IMR-90 (cell line): ENCODE results near the gene U2SURP.

Source experiments
- POLR2A ChIP-seq: IDR thresholded peaks from 2 replicates; pipeline ENCODE4 v1.6.1; 2012; ENCODE audit warnings: mild to moderate bottlenecking, low read depth, low read length
- TF ChIP-seq, protein P1 (sequence below): conservative IDR thresholded peaks from 2 replicates; pipeline ENCODE4 v1.5.1; 2012; ENCODE audit warnings: mild to moderate bottlenecking, low read depth, low read length, improper control_type of control experiment

DNA sequence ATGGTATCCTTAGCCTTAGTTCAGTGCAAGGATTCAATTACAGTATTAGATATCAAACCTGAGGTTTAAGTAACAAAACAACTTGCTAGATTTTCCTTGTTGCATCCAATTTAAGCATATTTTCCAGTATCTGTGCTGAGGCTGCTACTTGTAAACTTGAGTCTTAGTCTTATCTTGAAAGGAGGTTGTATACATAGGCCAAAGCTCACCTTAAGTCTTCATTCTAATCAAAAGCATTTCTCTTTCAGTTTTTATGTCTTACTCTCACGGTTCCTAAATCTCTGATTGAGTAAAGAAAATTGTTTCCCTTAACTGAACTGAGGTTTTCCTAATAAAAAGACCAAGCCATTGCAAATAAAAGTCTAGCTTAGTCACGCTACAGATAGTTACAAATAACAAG, 52.6 kb downstream of the U2SURP start:
- TF ChIP-seq POLR2A = no peak
- TF ChIP-seq, protein P1, sequence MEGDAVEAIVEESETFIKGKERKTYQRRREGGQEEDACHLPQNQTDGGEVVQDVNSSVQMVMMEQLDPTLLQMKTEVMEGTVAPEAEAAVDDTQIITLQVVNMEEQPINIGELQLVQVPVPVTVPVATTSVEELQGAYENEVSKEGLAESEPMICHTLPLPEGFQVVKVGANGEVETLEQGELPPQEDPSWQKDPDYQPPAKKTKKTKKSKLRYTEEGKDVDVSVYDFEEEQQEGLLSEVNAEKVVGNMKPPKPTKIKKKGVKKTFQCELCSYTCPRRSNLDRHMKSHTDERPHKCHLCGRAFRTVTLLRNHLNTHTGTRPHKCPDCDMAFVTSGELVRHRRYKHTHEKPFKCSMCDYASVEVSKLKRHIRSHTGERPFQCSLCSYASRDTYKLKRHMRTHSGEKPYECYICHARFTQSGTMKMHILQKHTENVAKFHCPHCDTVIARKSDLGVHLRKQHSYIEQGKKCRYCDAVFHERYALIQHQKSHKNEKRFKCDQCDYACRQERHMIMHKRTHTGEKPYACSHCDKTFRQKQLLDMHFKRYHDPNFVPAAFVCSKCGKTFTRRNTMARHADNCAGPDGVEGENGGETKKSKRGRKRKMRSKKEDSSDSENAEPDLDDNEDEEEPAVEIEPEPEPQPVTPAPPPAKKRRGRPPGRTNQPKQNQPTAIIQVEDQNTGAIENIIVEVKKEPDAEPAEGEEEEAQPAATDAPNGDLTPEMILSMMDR = no peak
